Mucosa of stomach (tissue), 1 donor: ENCODE measurements around the gene TPP2.

Source experiments
- H3K27me3 ChIP-seq: one replicate; pipeline ENCODE4 v1.7.0; 2013; ENCODE audit warnings: mild to moderate bottlenecking, low read length; ENCODE audit not compliant: control insufficient read depth, insufficient read depth
- H3K36me3 ChIP-seq: one replicate; pipeline ENCODE4 v1.7.0; 2013; ENCODE audit warnings: low read length; ENCODE audit not compliant: control insufficient read depth, insufficient read depth
- H3K4me1 ChIP-seq: one replicate; pipeline ENCODE4 v1.7.0; 2013; ENCODE audit warnings: mild to moderate bottlenecking, low read length; ENCODE audit not compliant: control insufficient read depth, insufficient read depth
- H3K4me3 ChIP-seq: one replicate; pipeline ENCODE4 v1.7.0; 2013; ENCODE audit warnings: low read length
- H3K9ac ChIP-seq: one replicate; pipeline ENCODE4 v1.7.0; 2013; ENCODE audit warnings: mild to moderate bottlenecking, low read length, moderate library complexity
- H3K9me3 ChIP-seq: one replicate; pipeline ENCODE4 v1.7.0; 2013; ENCODE audit warnings: mild to moderate bottlenecking, low read length, moderate library complexity; ENCODE audit not compliant: control insufficient read depth
- donor health status: Pancreatic carcinoma.

TPP2 gene

DNA sequence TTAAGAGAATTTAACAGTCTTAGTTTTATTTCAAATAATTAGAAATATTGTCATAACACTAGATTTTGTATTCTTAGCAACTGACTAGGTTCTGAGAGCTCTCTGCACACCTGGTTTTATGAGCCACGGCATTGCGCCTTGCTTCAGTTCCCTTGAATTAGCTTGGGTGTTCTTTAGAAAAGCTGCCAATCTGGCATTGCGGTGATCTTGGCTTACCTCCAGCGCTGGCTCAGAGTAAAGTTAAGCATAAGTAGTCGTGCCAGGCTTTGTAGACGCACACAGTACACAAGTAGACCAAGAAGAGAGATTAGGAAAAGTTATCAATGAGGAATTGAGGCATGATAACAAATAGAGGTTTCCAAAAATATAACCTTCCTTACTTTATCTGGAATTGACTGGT, 45.7 kb downstream of the TPP2 start:
- no peak overlapping the region for H3K4me3 ChIP-seq
- H3K4me1 ChIP-seq: peaks cover 7% of the 10 kb centered on the region
- H3K9me3 ChIP-seq: no peaks in the 10 kb centered on the region
- H3K27me3 ChIP-seq: no peaks in the 10 kb centered on the region
- no peak overlapping the region for H3K9ac ChIP-seq
- H3K36me3 ChIP-seq: no peaks in the 10 kb centered on the region

DNA sequence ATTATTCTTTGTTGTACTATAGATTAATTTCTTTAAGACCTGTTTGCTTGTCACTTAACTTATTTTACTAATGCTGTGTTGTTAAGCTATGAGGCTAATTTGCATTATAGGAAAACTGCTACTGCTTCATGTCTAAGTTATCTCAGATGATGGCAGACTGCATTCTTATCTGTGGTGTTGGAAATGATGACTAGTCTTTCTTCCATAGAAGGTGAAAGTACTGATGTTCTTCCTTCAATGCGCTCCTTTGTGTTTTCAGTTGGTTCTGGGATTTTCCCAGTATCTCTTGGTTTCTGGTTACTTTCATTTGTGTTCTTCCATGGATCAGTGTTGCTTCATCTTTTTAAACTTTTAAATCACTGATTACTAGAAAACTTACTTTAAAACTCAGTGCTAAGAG, 46.9 kb downstream of the TPP2 start:
- no peaks in the 10 kb centered on the region for H3K9me3 ChIP-seq
- H3K27me3 ChIP-seq: no peaks in the 10 kb centered on the region
- H3K4me3 ChIP-seq: no peak overlapping the region
- H3K4me1 ChIP-seq: peaks cover 7% of the 10 kb centered on the region
- no peak overlapping the region for H3K9ac ChIP-seq
- H3K36me3 ChIP-seq: no peaks in the 10 kb centered on the region

DNA sequence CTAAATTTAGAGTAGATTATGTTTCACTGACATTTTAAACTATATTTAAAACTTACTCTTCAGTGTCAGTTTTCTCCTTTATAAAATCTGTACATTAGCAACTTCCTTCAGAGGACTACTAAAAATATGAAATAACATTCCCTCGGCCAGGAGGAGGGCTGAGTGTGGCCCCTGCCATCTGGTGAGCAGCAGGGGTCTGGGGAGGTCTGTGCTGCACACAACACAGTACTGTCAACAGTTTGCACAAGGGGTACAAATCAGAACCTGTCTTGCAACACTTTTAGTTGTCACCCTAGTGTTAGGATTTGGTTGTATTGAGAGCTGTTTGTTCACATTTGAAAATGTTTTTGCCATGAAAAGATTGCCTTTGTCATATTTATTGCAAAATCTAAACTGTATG, 48.9 kb downstream of the TPP2 start:
- Histone ChIP-seq H3K36me3 (no peaks in the 10 kb centered on the region), H3K27me3 (no peaks in the 10 kb centered on the region), H3K4me1 (peaks cover 7% of the 10 kb centered on the region), H3K9me3 (no peaks in the 10 kb centered on the region), H3K4me3 (no peak overlapping the region), H3K9ac (no peak overlapping the region)

DNA sequence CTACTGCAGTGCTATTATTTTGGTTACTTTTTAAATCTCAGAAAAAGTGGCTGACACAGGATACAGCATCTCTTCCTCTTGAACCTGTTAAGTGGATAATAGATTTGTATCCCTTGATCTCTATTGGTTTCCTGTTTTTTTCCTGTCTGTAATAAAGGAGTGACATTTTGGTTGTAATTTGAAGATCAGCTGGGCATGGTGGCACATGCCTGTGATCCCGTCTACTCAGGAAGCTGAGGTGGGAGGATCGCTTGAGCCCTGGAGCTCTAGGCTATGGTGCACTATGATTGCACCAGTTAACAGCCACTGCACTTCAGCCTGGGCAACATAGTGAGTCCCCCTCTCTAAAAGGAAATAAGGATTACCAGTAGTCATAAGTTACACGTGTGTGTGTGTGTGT, 51.3 kb downstream of the TPP2 start:
- Histone ChIP-seq H3K36me3 (no peaks in the 10 kb centered on the region), H3K4me3 (no peak overlapping the region), H3K9me3 (no peaks in the 10 kb centered on the region), H3K27me3 (no peaks in the 10 kb centered on the region), H3K9ac (no peak overlapping the region), H3K4me1 (no peaks in the 10 kb centered on the region)

DNA sequence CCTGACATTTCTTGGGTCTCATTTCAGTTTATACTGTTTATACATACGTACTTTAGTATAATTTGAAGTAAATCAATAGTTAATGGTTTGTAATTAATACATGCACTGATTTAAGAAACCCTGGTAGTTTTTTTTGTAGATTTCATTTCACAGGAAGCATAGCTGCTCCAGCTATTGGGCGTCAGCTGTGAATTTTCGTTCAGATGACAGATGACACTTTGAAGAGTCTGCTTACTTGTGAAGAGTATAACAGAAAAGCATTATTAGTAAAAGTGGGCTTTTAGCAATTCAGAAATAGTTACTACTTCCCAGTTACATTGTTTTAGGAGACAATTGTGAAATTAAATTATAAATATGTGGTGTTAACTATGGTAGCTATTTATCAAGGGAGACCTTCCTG, 53.7 kb downstream of the TPP2 start:
- Histone ChIP-seq H3K4me3 (no peak overlapping the region), H3K9ac (no peak overlapping the region), H3K36me3 (no peaks in the 10 kb centered on the region), H3K9me3 (no peaks in the 10 kb centered on the region), H3K4me1 (no peaks in the 10 kb centered on the region), H3K27me3 (no peaks in the 10 kb centered on the region)

DNA sequence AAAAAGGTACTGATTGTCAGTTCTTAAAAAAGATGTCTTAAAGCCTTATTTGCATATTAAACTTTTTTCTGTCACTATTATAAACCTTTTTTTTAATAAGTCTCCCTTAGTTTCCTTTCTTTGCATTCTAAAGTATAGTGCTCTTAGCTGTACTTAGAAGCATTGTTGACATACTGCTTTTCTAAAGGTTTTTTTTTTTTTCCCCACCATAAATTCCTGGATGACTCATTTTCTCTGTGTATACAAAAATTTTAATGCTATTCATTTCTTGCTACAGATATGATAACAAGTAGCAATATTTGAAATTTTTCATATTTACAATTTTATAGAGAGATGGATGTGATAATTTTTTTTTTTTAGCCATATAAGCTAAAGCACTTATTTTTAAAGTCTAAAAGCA, 54.6 kb downstream of the TPP2 start:
- Histone ChIP-seq H3K9ac (no peak overlapping the region), H3K27me3 (no peaks in the 10 kb centered on the region), H3K9me3 (no peaks in the 10 kb centered on the region), H3K4me3 (no peak overlapping the region), H3K36me3 (no peaks in the 10 kb centered on the region), H3K4me1 (no peaks in the 10 kb centered on the region)

DNA sequence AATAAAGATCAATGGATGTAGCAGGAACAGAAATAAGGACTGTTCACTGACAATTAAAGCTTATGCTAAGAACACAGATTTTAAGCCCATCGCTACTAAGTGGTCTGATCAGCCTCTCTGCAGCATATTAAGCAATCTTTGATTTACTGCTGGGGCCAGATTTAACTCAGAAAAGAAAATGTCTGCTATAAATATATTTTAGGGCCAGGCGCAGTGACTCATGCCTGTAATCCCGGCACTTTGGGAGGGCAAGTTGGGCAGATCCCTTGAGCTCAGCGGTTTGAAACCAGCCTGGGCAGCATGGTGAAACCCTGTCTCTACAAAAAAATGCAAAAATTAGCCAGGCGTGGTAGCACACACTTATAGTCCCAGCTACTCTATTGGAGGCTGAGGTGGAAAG, 55.1 kb downstream of the TPP2 start:
- no peaks in the 10 kb centered on the region for H3K27me3 ChIP-seq
- H3K9me3 ChIP-seq: no peaks in the 10 kb centered on the region
- H3K36me3 ChIP-seq: no peaks in the 10 kb centered on the region
- H3K4me3 ChIP-seq: no peak overlapping the region
- H3K4me1 ChIP-seq: no peaks in the 10 kb centered on the region
- no peak overlapping the region for H3K9ac ChIP-seq

DNA sequence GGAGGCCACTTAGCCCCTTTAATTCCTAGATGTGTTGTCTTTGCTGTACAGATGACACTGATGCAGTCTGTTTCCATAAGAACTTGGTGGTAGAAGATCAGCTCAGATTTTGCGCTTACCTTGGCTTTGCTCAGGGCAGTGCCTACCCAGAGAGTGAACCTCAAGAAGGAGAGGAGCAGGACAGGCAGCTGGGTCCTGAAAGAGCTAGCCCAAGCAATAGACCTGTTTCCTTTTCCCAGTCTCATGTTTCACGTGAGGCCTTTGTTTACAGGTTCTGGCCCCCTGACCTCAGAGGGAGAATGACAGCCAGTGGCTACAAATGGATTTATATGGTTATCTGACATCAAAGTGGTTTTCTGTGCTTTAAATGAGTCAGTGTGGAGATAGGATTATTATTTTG, 58.0 kb downstream of the TPP2 start:
- Histone ChIP-seq H3K9ac (no peak overlapping the region), H3K4me1 (no peaks in the 10 kb centered on the region), H3K36me3 (no peaks in the 10 kb centered on the region), H3K9me3 (no peaks in the 10 kb centered on the region), H3K4me3 (no peak overlapping the region), H3K27me3 (no peaks in the 10 kb centered on the region)

DNA sequence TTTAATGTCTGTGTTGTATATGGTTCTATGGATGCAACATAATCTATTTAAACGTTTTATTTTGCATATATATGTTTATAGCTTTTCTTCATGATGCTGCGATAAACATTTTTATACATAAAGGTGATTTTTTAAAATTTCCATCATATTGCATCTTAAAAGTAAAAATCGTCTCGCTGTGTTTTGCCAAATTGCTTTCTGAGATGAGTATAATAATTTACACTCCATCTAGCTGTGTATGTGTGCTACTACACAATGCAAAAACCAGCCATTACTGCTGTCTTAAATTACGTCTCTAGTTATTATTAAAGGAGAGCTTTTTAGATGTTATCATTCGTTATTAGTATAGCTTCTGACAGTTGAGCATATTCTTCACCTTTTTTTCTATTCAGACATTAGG, 60.8 kb downstream of the TPP2 start:
- Histone ChIP-seq H3K36me3 (no peaks in the 10 kb centered on the region), H3K4me1 (no peaks in the 10 kb centered on the region), H3K27me3 (no peaks in the 10 kb centered on the region), H3K9ac (no peak overlapping the region), H3K9me3 (no peaks in the 10 kb centered on the region), H3K4me3 (no peak overlapping the region)

DNA sequence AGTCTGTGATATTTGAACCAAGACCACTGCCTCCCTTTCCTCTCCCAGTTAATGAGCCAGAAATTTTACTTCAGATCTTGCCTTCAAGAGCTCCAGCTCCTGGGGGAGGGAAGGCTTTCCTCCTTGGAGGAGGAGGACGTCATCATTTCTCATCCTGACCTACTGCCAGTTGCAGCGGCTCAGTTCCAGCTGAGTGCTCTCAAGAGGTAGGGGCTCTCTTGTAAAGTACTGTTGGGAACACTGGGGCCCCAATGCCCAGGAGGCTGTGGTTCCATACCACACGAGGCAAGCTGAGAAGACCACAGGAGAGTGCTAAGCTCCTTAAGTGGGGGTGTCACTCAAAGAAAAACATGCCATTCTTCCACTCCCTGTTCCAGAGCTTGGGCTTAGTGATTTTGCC, 61.9 kb downstream of the TPP2 start:
- no peaks in the 10 kb centered on the region for H3K9me3 ChIP-seq
- H3K4me3 ChIP-seq: no peak overlapping the region
- no peaks in the 10 kb centered on the region for H3K36me3 ChIP-seq
- no peaks in the 10 kb centered on the region for H3K4me1 ChIP-seq
- no peaks in the 10 kb centered on the region for H3K27me3 ChIP-seq
- no peak overlapping the region for H3K9ac ChIP-seq

DNA sequence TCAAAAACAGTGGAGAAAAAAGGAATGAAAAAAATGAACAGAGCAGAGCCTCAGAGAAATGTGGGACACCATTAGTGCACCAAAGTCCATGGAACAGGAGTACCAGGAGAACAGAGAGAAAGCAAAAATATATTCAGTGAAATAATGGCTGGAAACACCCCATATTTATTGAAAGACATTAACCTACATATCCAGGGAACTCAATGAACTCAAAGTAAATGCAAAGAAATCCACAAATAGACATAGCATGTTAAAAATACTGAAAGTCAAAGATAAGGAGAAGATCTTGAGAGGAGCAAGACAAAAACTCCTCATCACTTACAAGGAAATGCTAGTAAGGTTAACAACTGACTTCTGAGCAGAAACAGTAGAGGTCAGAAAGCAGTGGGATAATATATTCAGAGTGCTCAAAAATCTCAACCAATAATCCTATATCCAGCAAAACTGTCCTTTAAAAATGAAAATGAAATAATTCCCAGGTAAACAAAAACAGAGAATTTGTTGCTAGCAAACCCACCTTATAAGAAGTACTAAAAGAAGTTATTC, 62.5 kb downstream of the TPP2 start:
- Histone ChIP-seq H3K4me1 (no peaks in the 10 kb centered on the region), H3K36me3 (no peaks in the 10 kb centered on the region), H3K9ac (no peak overlapping the region), H3K9me3 (no peaks in the 10 kb centered on the region), H3K27me3 (no peaks in the 10 kb centered on the region), H3K4me3 (no peak overlapping the region)

DNA sequence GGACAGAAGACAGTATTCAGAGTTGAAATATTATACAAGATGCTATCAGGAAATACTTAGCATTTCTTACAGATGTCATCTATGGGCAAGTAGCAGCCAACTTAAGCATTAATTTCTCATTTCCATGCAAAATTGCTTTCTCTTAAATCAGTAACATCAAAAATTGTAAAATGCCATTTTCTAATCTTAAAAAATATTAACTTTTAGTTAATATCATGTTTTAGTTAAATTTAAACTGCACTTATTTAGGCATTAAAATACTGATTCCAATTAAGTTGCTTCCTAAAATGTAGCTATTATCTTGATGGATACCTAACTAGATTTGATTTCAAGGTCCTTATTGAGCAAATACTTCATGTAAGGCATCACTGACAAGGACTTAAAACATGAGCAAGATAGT, 70.2 kb downstream of the TPP2 start:
- H3K36me3 ChIP-seq: no peaks in the 10 kb centered on the region
- no peak overlapping the region for H3K4me3 ChIP-seq
- H3K4me1 ChIP-seq: no peaks in the 10 kb centered on the region
- no peak overlapping the region for H3K9ac ChIP-seq
- H3K9me3 ChIP-seq: no peaks in the 10 kb centered on the region
- H3K27me3 ChIP-seq: no peaks in the 10 kb centered on the region

DNA sequence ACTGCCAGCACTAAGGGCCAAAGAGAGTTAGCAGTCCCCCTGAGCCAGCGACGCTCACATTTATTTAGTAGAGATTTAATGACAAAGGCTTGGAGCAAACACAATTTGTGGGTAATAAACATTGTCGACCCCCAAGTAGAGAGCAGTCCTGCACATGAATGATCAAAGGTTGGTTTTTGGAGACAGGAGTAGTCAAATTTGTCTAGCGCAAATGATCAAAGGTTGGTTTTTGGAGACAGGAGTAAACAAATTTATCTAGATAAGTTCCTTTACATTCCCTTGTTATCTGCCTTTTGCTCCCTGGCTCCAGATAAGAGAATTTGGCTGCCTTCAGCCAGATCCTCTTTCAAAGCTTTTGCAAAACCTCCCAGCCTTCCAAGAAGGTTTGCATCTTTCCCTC, 71.1 kb downstream of the TPP2 start:
- no peak overlapping the region for H3K4me3 ChIP-seq
- no peaks in the 10 kb centered on the region for H3K36me3 ChIP-seq
- H3K9me3 ChIP-seq: no peaks in the 10 kb centered on the region
- H3K4me1 ChIP-seq: no peaks in the 10 kb centered on the region
- H3K9ac ChIP-seq: no peak overlapping the region
- H3K27me3 ChIP-seq: no peaks in the 10 kb centered on the region
